OCI-LY7 (cell line): Measurements from ENCODE around the gene ABCA7. TPM values are rescaled to one million over a fixed set of nuclear protein-coding genes. Genes with fewer than 3 reads are reported as not detected.

Source experiments
- BruUV-seq: library from RNA; stranded (reverse); fragments of 400-500 nt; replicated peaks from 2 replicates; lab custom pipeline; 2021; lab: Mats Ljungman, UMichigan
- CTCF ChIA-PET: fragments of 300-600 bp; sonication (Branson Sonifier 250); formaldehyde crosslinking; loops from one replicate; lab custom pipeline; 2022; ENCODE audit warnings: antibody characterized with exemption; ENCODE audit not compliant: unreplicated experiment; lab: Charles Lee
- POLR2A ChIA-PET: fragments of 300-600 bp; sonication (Branson Sonifier 250); formaldehyde crosslinking; loops from one replicate; lab custom pipeline; 2022; ENCODE audit warnings: antibody characterized with exemption; lab: Charles Lee
- DNase-seq: peaks from one replicate; pipeline ENCODE4 v3.0.0-alpha.2; 2015; ENCODE audit warnings: low spot score
- H2AFZ ChIP-seq: fragments of 200-600 bp; sonication (generic), shearing (Covaris generic); 2 replicates; pipeline ENCODE4 v1.6.1; 2014; ENCODE audit warnings: mild to moderate bottlenecking, antibody characterized with exemption, low read length, moderate library complexity
- H3K27ac ChIP-seq: fragments of 200-600 bp; sonication (generic); 2 replicates; pipeline ENCODE4 v1.5.1; 2014; ENCODE audit warnings: mixed run types, low read depth, mild to moderate bottlenecking, moderate library complexity, low read length, inconsistent platforms; ENCODE audit not compliant: poor library complexity, severe bottlenecking
- H3K36me3 ChIP-seq: fragments of 200-600 bp; sonication (generic); 2 replicates; pipeline ENCODE4 v1.6.1; 2014; ENCODE audit warnings: mild to moderate bottlenecking, antibody characterized with exemption, low read length, moderate library complexity, mixed read lengths; ENCODE audit not compliant: insufficient read depth
- H3K4me1 ChIP-seq: fragments of 200-600 bp; sonication (generic); 2 replicates; pipeline ENCODE4 v1.5.1; 2014; ENCODE audit warnings: mild to moderate bottlenecking, low read length; ENCODE audit not compliant: insufficient read depth, poor library complexity, severe bottlenecking
- H3K4me2 ChIP-seq: fragments of 200-600 bp; sonication (generic); 2 replicates; pipeline ENCODE4 v1.6.1; 2014; ENCODE audit warnings: mild to moderate bottlenecking, low read length
- H3K4me3 ChIP-seq: fragments of 200-600 bp; sonication (generic); 2 replicates; pipeline ENCODE4 v1.5.1; 2014; ENCODE audit warnings: mild to moderate bottlenecking, low read depth, low read length; ENCODE audit not compliant: poor library complexity, severe bottlenecking
- H3K79me2 ChIP-seq: fragments of 200-600 bp; sonication (generic); 2 replicates; pipeline ENCODE4 v1.6.1; 2016; ENCODE audit warnings: low read depth, mild to moderate bottlenecking, low read length, moderate library complexity, mixed read lengths; ENCODE audit not compliant: insufficient read depth
- H3K9me2 ChIP-seq: fragments of 200-600 bp; sonication (generic); 2 replicates; pipeline ENCODE4 v1.6.1; 2016; ENCODE audit warnings: mild to moderate bottlenecking, low read length, mixed read lengths; ENCODE audit not compliant: insufficient read depth
- H3K9me3 ChIP-seq: fragments of 200-600 bp; sonication (generic); 2 replicates; pipeline ENCODE4 v1.6.1; 2014; ENCODE audit warnings: mild to moderate bottlenecking, mixed run types, low read length, mixed read lengths
- H4K20me1 ChIP-seq: fragments of 200-600 bp; sonication (generic); 2 replicates; pipeline ENCODE4 v1.6.1; 2014; ENCODE audit warnings: mild to moderate bottlenecking, antibody characterized with exemption, low read length, moderate library complexity, mixed read lengths; ENCODE audit not compliant: insufficient read depth
- EZH2phosphoT487 ChIP-seq: fragments of 200-600 bp; sonication (generic); IDR thresholded peaks from 2 replicates; pipeline ENCODE4 v1.6.1; 2018; ENCODE audit warnings: low read depth, borderline replicate concordance, mild to moderate bottlenecking, mixed run types, antibody characterized with exemption, low read length, moderate library complexity, mixed read lengths
- intact Hi-C: fragments of 100-400 bp; cut with micrococcal nuclease; formaldehyde crosslinking; loops from one replicate; pipeline ENCODE4 v1.10.0; 2022; ENCODE audit not compliant: unreplicated experiment
- total RNA-seq, 2 experiments: library from RNA; depleted of rRNA in 1 of 2; stranded (reverse); fragments of >200 nt in 1 of 2; shearing (Covaris generic) in 1 of 2; gene quantifications; 2 replicates each; pipeline ENCODE4 v1.2.3, GENCODE V29; 2014 to 2022
- TF ChIP-seq, protein P1 (sequence below): fragments of 200-600 bp; sonication (generic); conservative IDR thresholded peaks from 2 replicates; pipeline ENCODE4 v1.5.1; 2014; ENCODE audit warnings: mild to moderate bottlenecking, antibody characterized with exemption, low read length, moderate library complexity, mixed read lengths

ABCA7 gene
- total RNA-seq, 2 experiments from 2014 or later: 43.3 to 66.6 TPM

DNA sequence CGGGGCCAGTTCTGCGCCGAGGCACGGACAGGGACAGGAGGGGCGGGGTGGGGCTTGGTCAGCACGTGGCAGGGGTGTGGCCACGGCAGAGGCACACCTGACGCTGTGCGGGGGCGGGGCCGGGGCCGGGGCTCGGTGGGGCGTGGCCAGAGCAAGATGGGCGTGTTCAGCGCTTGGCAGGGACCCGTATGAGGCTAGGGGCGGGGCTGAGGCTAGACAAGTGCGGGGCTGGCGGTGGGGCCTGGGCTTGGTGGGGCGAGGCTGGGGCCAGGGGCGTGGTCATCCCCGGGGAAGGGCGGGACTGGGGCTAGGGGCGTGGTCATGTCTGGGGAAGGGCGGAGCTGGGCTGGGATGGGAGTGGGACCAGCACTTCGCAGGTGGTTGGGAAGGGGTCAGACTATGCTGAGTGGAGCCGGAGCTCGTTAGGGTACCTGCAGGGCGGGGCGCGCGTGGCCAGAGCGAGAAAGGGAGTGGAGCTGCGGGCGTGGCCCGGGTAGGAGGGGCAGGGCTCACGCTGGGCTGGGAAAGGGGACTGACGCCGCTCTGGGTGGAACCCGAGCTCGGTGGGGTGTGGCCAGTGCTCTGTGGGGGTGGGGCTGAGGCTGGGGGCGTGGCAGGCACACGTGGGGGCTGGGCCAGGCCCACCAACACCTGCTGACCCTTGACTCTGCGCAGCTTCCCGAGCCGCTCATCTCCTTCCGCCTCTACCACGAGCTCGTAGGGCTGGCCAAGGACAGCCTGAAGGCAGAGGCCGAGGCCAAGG, 42.4 kb downstream of the ABCA7 start:
- Histone ChIP-seq H4K20me1 (no peaks in the 10 kb centered on the region), H3K27ac (no peak overlapping the region), H3K9me3 (no peaks in the 10 kb centered on the region), H3K4me3 (no peak overlapping the region), H3K9me2 (no peaks in the 10 kb centered on the region), H3K4me1 (peaks cover 21% of the 10 kb centered on the region), H3K4me2 (peak overlapping the region; percentile 40; the same call in 1 of the 2 replicates), H3K36me3 (peaks cover 90% of the 10 kb centered on the region), H2AFZ (no peak overlapping the region), H3K79me2 (no peaks in the 10 kb centered on the region)
- POLR2A ChIA-PET: interaction anchor here (0.9 to 1.4 kb wide), 3 partner anchors 15 to 110 kb away, joined by 3 to 6 read pairs (median 6); partner anchors contain the start of genes ARHGAP45 and CNN2
- peak; percentile 95 for DNase-seq
- no peak for TF ChIP-seq EZH2phosphoT487
- TF ChIP-seq, protein P1, sequence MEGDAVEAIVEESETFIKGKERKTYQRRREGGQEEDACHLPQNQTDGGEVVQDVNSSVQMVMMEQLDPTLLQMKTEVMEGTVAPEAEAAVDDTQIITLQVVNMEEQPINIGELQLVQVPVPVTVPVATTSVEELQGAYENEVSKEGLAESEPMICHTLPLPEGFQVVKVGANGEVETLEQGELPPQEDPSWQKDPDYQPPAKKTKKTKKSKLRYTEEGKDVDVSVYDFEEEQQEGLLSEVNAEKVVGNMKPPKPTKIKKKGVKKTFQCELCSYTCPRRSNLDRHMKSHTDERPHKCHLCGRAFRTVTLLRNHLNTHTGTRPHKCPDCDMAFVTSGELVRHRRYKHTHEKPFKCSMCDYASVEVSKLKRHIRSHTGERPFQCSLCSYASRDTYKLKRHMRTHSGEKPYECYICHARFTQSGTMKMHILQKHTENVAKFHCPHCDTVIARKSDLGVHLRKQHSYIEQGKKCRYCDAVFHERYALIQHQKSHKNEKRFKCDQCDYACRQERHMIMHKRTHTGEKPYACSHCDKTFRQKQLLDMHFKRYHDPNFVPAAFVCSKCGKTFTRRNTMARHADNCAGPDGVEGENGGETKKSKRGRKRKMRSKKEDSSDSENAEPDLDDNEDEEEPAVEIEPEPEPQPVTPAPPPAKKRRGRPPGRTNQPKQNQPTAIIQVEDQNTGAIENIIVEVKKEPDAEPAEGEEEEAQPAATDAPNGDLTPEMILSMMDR: no peak
- CTCF ChIA-PET: no interaction called here
- no TSS peak for BruUV-seq
- intact Hi-C loops: no loop called here

DNA sequence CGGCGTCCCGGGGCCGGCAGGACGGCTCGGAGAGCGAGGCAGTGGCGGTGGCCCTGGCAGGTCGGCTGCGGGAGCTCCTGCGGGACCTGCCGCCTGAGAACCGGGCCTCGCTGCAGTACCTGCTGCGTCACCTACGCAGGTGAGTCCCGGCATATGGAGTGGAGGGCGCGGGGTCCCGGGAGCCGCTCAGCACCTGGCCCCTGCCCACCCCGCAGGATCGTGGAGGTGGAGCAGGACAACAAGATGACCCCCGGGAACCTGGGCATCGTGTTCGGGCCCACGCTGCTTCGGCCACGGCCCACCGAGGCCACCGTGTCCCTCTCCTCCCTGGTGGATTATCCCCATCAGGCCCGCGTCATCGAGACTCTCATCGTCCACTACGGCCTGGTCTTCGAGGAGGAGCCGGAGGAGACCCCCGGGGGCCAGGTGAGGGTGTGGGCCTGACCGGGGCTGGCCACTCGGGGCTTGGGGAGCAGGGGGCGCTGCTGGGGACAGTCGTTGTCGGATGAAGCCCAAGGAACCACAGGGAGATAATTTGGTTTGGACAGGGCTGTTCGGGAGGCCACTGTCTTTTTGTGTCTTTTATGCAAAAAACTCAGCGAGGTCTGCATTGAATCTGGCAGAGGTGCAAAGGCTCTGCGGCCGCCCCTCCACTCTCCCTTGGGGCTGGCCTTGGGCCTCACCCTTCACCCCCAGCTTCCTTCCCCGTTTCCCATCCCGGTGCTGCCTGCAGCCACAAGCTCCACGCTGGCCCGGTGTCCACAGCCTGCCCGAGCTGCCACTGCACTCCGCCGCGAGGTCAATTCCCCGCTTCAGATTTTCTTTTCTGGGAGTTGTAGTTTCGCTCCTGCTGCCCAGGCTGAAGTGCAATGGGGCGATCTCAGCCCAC, 43.3 kb downstream of the ABCA7 start:
- Histone ChIP-seq H4K20me1 (no peaks in the 10 kb centered on the region), H3K4me1 (peaks cover 21% of the 10 kb centered on the region), H3K27ac (no peak overlapping the region), H3K4me3 (no peak overlapping the region), H3K9me3 (no peaks in the 10 kb centered on the region), H3K4me2 (no peak overlapping the region), H3K79me2 (no peaks in the 10 kb centered on the region), H3K9me2 (no peaks in the 10 kb centered on the region), H2AFZ (no peak overlapping the region), H3K36me3 (peaks cover 91% of the 10 kb centered on the region)
- ChIA-PET CTCF (no interaction called here), POLR2A (interaction anchor here (0.9 to 1.4 kb wide), 2 partner anchors 16 to 57 kb away, joined by 3 to 6 read pairs; partner anchors contain the start of genes ARHGAP45 and CNN2)
- TF ChIP-seq EZH2phosphoT487: no peak
- TF ChIP-seq, protein P1: no peak
- BruUV-seq: no TSS peak
- intact Hi-C loops: no loop called here
- DNase-seq: no peak
